Measurements from ENCODE around the gene RIMS4. TPM values are rescaled to one million over a fixed set of nuclear protein-coding genes. Genes with fewer than 3 reads are reported as not detected.

RIMS4 gene
- polyA plus RNA-seq, 3 donors, result not detected

DNA sequence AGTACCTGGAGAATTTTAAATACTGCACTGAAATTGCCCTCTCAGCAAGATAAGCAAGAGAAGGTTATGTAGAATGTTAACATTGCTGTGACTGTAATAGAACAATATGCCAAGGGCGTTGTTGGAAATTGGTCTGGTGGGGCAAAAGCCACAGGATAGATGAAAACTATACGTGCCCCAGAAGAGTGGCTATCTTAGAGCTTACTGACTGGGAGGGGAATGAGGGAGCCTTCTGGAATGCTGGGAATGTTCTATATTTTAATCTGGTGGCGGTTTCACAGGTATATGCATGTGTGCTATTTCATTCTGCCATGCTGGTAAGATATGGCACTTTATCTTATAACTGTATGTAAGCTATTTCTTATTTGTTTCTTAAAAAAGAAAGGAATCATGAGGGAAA lies 39.9 kb upstream of the RIMS4 start:
- Mint-ChIP-seq H3K27me3 (ENCODE audit: low read depth in 3 of 3) (peaks cover 2 to 13% (median 5%) of the 10 kb centered on the region in 3 donors), H3K27ac (no peak overlapping the region), H3K36me3 (no peaks in the 10 kb centered on the region), H3K9me3 (peaks cover 0 to 4% (median 0%) of the 10 kb centered on the region in 7 donors), H3K4me1 (no peaks in the 10 kb centered on the region), H3K4me3 (no peak overlapping the region)
- Histone ChIP-seq H3K4me2 (replicated peaks; ENCODE audit: extremely low read depth, low read length, poor library complexity, severe bottlenecking) (no peak overlapping the region), H3K9me3 (replicated peaks in 1 of 2; ENCODE audit: control insufficient read depth in 1 of 2, insufficient read depth in 1 of 2, low read length in 2 of 2) (no peaks in the 10 kb centered on the region), H4K20me1 (ENCODE audit: insufficient read depth, low read length) (no peaks in the 10 kb centered on the region), H3K27me3 (ENCODE audit: control insufficient read depth in 2 of 2, insufficient read depth in 2 of 2, low read length in 2 of 2) (no peaks in the 10 kb centered on the region), H3K4me3 (replicated peaks in 1 of 3; ENCODE audit: low read depth in 2 of 3, low read length in 3 of 3) (no peak overlapping the region), H3K4me1 (ENCODE audit: control insufficient read depth in 1 of 2, insufficient read depth in 2 of 2, low read length in 2 of 2) (no peaks in the 10 kb centered on the region), H3K27ac (ENCODE audit: low read depth in 1 of 2, low read length in 2 of 2) (no peak overlapping the region), H3K79me2 (ENCODE audit: insufficient read depth, low read length) (no peaks in the 10 kb centered on the region), H2AFZ (ENCODE audit: insufficient read depth, low read depth, low read length, poor library complexity, severe bottlenecking) (no peak overlapping the region), H3K9ac (ENCODE audit: insufficient read depth, low read length, poor library complexity, severe bottlenecking) (no peak overlapping the region), H3K36me3 (replicated peaks in 1 of 2; ENCODE audit: control insufficient read depth in 1 of 2, insufficient read depth in 2 of 2, low read length in 2 of 2) (no peaks in the 10 kb centered on the region)
- TF ChIP-seq, protein P1, sequence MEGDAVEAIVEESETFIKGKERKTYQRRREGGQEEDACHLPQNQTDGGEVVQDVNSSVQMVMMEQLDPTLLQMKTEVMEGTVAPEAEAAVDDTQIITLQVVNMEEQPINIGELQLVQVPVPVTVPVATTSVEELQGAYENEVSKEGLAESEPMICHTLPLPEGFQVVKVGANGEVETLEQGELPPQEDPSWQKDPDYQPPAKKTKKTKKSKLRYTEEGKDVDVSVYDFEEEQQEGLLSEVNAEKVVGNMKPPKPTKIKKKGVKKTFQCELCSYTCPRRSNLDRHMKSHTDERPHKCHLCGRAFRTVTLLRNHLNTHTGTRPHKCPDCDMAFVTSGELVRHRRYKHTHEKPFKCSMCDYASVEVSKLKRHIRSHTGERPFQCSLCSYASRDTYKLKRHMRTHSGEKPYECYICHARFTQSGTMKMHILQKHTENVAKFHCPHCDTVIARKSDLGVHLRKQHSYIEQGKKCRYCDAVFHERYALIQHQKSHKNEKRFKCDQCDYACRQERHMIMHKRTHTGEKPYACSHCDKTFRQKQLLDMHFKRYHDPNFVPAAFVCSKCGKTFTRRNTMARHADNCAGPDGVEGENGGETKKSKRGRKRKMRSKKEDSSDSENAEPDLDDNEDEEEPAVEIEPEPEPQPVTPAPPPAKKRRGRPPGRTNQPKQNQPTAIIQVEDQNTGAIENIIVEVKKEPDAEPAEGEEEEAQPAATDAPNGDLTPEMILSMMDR (IDR thresholded peaks at IDR 0.05), result no peak
- 84% methylated on average over 2 of the region's 3 CpGs for WGBS (ENCODE audit: insufficient coverage)
- no peak for DNase-seq
- intact Hi-C loops (cut with micrococcal nuclease), result no loop called here

DNA sequence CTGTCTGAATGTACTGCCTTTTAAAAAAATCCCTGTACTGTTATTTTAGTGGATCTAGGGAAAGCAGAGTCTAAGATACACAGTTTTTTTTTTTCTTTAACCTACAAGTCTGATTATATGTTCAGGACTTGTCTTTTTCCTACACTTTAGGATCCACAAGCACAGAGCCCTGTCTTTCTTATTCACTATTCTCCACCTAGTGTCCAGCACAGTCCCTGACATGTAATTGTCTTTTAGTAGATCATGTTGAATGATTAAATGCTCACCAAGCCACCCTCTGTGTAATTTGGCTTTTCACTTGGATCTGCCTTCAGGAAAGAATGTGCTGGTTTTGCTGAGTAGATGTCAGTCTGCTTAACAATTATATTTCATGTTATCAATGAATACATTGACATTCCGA lies 39.4 kb upstream of the RIMS4 start:
- Histone ChIP-seq H3K27me3 (ENCODE audit: control insufficient read depth in 2 of 2, insufficient read depth in 2 of 2, low read length in 2 of 2) (no peaks in the 10 kb centered on the region), H3K79me2 (ENCODE audit: insufficient read depth, low read length) (no peaks in the 10 kb centered on the region), H3K4me1 (ENCODE audit: control insufficient read depth in 1 of 2, insufficient read depth in 2 of 2, low read length in 2 of 2) (no peaks in the 10 kb centered on the region), H3K4me2 (replicated peaks; ENCODE audit: extremely low read depth, low read length, poor library complexity, severe bottlenecking) (no peak overlapping the region), H3K27ac (ENCODE audit: low read depth in 1 of 2, low read length in 2 of 2) (no peak overlapping the region), H4K20me1 (ENCODE audit: insufficient read depth, low read length) (no peaks in the 10 kb centered on the region), H3K4me3 (replicated peaks in 1 of 3; ENCODE audit: low read depth in 2 of 3, low read length in 3 of 3) (no peak overlapping the region), H3K9ac (ENCODE audit: insufficient read depth, low read length, poor library complexity, severe bottlenecking) (no peak overlapping the region), H3K36me3 (replicated peaks in 1 of 2; ENCODE audit: control insufficient read depth in 1 of 2, insufficient read depth in 2 of 2, low read length in 2 of 2) (no peaks in the 10 kb centered on the region), H2AFZ (ENCODE audit: insufficient read depth, low read depth, low read length, poor library complexity, severe bottlenecking) (no peak overlapping the region), H3K9me3 (replicated peaks in 1 of 2; ENCODE audit: control insufficient read depth in 1 of 2, insufficient read depth in 1 of 2, low read length in 2 of 2) (no peaks in the 10 kb centered on the region)
- no peak overlapping the region for H3K4me3 Mint-ChIP-seq
- WGBS (ENCODE audit: insufficient coverage), result no CpG with 5 or more reads among the region's 1 CpG
- no peak overlapping the region for H3K27ac Mint-ChIP-seq
- no peaks in the 10 kb centered on the region for H3K36me3 Mint-ChIP-seq
- TF ChIP-seq, protein P1 (IDR thresholded peaks at IDR 0.05), result no peak
- H3K27me3 Mint-ChIP-seq (ENCODE audit: low read depth in 3 of 3), result peaks cover 4 to 13% (median 5%) of the 10 kb centered on the region in 3 donors
- intact Hi-C loops (cut with micrococcal nuclease), result no loop called here
- no peak for DNase-seq
- no peaks in the 10 kb centered on the region for H3K4me1 Mint-ChIP-seq
- H3K9me3 Mint-ChIP-seq, result peaks cover 0 to 4% (median 0%) of the 10 kb centered on the region in 7 donors

Data from CD14-positive monocyte (primary cell).